ENCODE results near the gene DYTN.

DYTN gene

DNA sequence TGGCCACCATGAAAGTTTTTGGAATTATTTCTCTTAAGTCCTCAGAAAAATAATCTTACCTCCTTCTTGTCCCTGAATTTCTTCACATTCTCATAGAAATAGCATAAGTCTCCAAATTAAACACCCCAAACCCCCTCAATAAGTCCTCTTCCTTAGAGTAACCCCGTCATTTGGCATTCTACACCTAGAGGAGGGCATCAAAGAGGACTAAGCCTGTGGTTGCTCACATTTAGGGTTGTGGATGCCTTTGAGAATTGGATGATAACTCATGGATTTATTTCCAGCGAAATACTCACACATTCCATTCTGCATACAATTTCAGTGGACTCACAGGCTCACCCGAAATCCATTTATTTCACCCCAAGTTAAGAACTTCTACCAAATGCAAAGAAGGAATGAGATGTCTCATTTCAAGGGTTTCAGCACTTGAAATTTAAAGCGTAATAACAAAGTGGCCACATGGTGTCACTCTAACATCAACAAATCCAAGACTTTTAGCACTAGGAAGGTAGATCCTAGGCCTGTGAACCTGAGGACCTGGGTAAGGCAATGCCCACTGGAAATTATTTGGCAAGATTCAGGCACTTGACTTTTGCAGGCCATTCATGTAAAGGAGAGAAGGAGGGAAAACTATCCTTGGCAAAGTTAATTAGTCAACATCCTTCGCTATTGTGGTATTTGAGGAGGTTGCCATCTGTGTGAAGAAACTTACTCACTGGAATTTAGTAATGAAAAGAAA lies 24.6 kb downstream of the DYTN start:
- no peaks in the 10 kb centered on the region for H3K4me1 ChIP-seq (ENCODE audit: insufficient read depth, low read length)
- no peaks in the 10 kb centered on the region for H3K27me3 ChIP-seq (ENCODE audit: control insufficient read depth in 1 of 2, insufficient read depth in 2 of 2, low read length in 2 of 2)
- H3K4me3 ChIP-seq (ENCODE audit: low read depth in 1 of 2, low read length in 2 of 2): no peak overlapping the region
- H3K9ac ChIP-seq (ENCODE audit: low read length): no peak overlapping the region
- H3K9me3 ChIP-seq (ENCODE audit: low read length): no peaks in the 10 kb centered on the region
- H3K27ac ChIP-seq (ENCODE audit: low read depth, low read length): no peak overlapping the region
- no peaks in the 10 kb centered on the region for H3K36me3 ChIP-seq (ENCODE audit: insufficient read depth, low read length)

- H3K9me3 ChIP-seq (ENCODE audit: low read length): no peaks in the 10 kb centered on the region
- no peaks in the 10 kb centered on the region for H3K4me1 ChIP-seq (ENCODE audit: insufficient read depth, low read length)
- no peak overlapping the region for H3K9ac ChIP-seq (ENCODE audit: low read length)
- H3K27me3 ChIP-seq (ENCODE audit: control insufficient read depth in 1 of 2, insufficient read depth in 2 of 2, low read length in 2 of 2): no peaks in the 10 kb centered on the region
- H3K27ac ChIP-seq (ENCODE audit: low read depth, low read length): no peak overlapping the region
- no peaks in the 10 kb centered on the region for H3K36me3 ChIP-seq (ENCODE audit: insufficient read depth, low read length)
- no peak overlapping the region for H3K4me3 ChIP-seq (ENCODE audit: low read depth in 1 of 2, low read length in 2 of 2)
Measured at GRCh38 chr2:206692971-206693370, 25.2 kb downstream of the DYTN start.

GRCh38 chr2:206688990-206689389 lies 29.2 kb downstream of the DYTN start:
- Histone ChIP-seq H3K9ac (ENCODE audit: low read length) (no peak overlapping the region), H3K4me1 (ENCODE audit: insufficient read depth, low read length) (no peaks in the 10 kb centered on the region), H3K4me3 (ENCODE audit: low read depth in 1 of 2, low read length in 2 of 2) (no peak overlapping the region), H3K9me3 (ENCODE audit: low read length) (no peaks in the 10 kb centered on the region), H3K27me3 (ENCODE audit: control insufficient read depth in 1 of 2, insufficient read depth in 2 of 2, low read length in 2 of 2) (no peaks in the 10 kb centered on the region), H3K36me3 (ENCODE audit: insufficient read depth, low read length) (no peaks in the 10 kb centered on the region), H3K27ac (ENCODE audit: low read depth, low read length) (no peak overlapping the region)

- Histone ChIP-seq H3K9me3 (ENCODE audit: low read length) (no peaks in the 10 kb centered on the region), H3K9ac (ENCODE audit: low read length) (no peak overlapping the region), H3K27ac (ENCODE audit: low read depth, low read length) (no peak overlapping the region), H3K27me3 (ENCODE audit: control insufficient read depth in 1 of 2, insufficient read depth in 2 of 2, low read length in 2 of 2) (no peaks in the 10 kb centered on the region), H3K36me3 (ENCODE audit: insufficient read depth, low read length) (no peaks in the 10 kb centered on the region), H3K4me3 (ENCODE audit: low read depth in 1 of 2, low read length in 2 of 2) (no peak overlapping the region), H3K4me1 (ENCODE audit: insufficient read depth, low read length) (no peaks in the 10 kb centered on the region)
Measured at GRCh38 chr2:206688453-206688852, 29.7 kb downstream of the DYTN start.

GRCh38 chr2:206683546-206683945 lies 34.6 kb downstream of the DYTN start:
- no peak overlapping the region for H3K27ac ChIP-seq (ENCODE audit: low read depth, low read length)
- no peaks in the 10 kb centered on the region for H3K36me3 ChIP-seq (ENCODE audit: insufficient read depth, low read length)
- H3K4me3 ChIP-seq (ENCODE audit: low read depth in 1 of 2, low read length in 2 of 2): no peak overlapping the region
- H3K9me3 ChIP-seq (ENCODE audit: low read length): no peaks in the 10 kb centered on the region
- no peaks in the 10 kb centered on the region for H3K27me3 ChIP-seq (ENCODE audit: control insufficient read depth in 1 of 2, insufficient read depth in 2 of 2, low read length in 2 of 2)
- no peaks in the 10 kb centered on the region for H3K4me1 ChIP-seq (ENCODE audit: insufficient read depth, low read length)
- H3K9ac ChIP-seq (ENCODE audit: low read length): no peak overlapping the region

DNA sequence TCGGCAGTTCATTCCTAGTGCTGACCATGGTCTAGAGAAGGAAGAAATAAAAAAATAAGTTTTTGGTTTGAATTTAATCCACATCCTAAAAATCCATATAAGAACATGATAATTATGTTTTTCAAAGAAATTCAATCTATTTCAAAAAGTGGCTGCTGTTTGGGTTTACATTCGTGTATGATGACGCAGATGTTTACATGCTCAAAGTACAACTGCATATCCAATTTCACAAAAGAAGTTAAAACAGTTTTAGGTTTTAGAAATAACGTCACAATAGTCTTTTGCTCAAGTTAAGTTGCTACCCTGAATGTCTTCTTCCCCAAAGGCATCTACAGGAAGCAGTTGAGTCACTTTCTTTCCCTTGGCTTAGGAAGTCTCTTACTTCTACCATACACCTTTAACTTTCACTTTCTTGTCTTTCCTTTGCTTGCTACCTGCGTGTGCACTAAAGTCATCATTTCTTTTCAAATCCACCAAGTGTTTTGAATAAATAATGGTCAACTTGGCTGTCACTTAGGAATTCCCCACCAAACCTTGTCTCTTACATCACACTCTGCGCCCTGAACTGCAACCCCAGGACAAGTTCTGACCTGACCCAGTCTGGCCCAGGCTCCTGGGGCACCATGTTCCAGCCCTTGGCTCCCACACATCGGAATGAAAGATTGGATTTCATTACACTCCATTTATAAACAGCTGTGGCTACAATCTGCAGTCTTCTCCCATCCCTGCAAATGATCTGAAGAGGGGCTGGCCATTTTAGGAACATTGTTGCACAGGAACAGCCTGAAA lies 47.5 kb downstream of the DYTN start:
- Histone ChIP-seq H3K4me1 (ENCODE audit: insufficient read depth, low read length) (no peaks in the 10 kb centered on the region), H3K9me3 (ENCODE audit: low read length) (no peaks in the 10 kb centered on the region), H3K36me3 (ENCODE audit: insufficient read depth, low read length) (no peaks in the 10 kb centered on the region), H3K27me3 (ENCODE audit: control insufficient read depth in 1 of 2, insufficient read depth in 2 of 2, low read length in 2 of 2) (no peaks in the 10 kb centered on the region), H3K27ac (ENCODE audit: low read depth, low read length) (no peak overlapping the region), H3K4me3 (ENCODE audit: low read depth in 1 of 2, low read length in 2 of 2) (no peak overlapping the region), H3K9ac (ENCODE audit: low read length) (no peak overlapping the region)

GRCh38 chr2:206665251-206665650 lies 52.9 kb downstream of the DYTN start:
- Histone ChIP-seq H3K27ac (ENCODE audit: low read depth, low read length) (no peak overlapping the region), H3K9me3 (ENCODE audit: low read length) (no peaks in the 10 kb centered on the region), H3K4me3 (ENCODE audit: low read depth in 1 of 2, low read length in 2 of 2) (no peak overlapping the region), H3K36me3 (ENCODE audit: insufficient read depth, low read length) (no peaks in the 10 kb centered on the region), H3K9ac (ENCODE audit: low read length) (no peak overlapping the region), H3K27me3 (ENCODE audit: control insufficient read depth in 1 of 2, insufficient read depth in 2 of 2, low read length in 2 of 2) (no peaks in the 10 kb centered on the region), H3K4me1 (ENCODE audit: insufficient read depth, low read length) (no peaks in the 10 kb centered on the region)

GRCh38 chr2:206657087-206657486 lies 61.1 kb downstream of the DYTN start:
- H3K4me1 ChIP-seq (ENCODE audit: insufficient read depth, low read length): no peaks in the 10 kb centered on the region
- H3K36me3 ChIP-seq (ENCODE audit: insufficient read depth, low read length): no peaks in the 10 kb centered on the region
- H3K27ac ChIP-seq (ENCODE audit: low read depth, low read length): no peak overlapping the region
- H3K27me3 ChIP-seq (ENCODE audit: control insufficient read depth in 1 of 2, insufficient read depth in 2 of 2, low read length in 2 of 2): no peaks in the 10 kb centered on the region
- H3K9ac ChIP-seq (ENCODE audit: low read length): no peak overlapping the region
- peaks cover 5% of the 10 kb centered on the region for H3K9me3 ChIP-seq (ENCODE audit: low read length)
- no peak overlapping the region for H3K4me3 ChIP-seq (ENCODE audit: low read depth in 1 of 2, low read length in 2 of 2)

DNA sequence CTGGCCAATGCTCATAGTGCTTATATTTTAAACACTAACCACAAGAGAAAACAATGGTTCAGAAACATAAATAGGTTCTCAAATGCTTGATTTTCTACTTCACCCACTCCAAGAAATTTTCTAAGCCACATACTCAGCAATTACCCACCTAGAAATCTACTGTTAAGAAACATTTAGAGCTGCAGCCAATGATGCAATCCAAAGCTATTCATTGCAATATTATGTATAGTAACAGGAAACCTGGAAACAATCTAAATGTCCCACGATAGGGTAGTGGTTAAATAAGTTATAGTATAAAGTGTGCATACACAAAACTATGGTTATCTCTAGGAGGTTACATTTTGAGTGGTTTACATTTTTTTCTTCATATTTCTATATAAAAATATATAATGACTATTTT lies 70.2 kb downstream of the DYTN start:
- no peaks in the 10 kb centered on the region for H3K36me3 ChIP-seq (ENCODE audit: insufficient read depth, low read length)
- no peaks in the 10 kb centered on the region for H3K9me3 ChIP-seq (ENCODE audit: low read length)
- no peak overlapping the region for H3K4me3 ChIP-seq (ENCODE audit: low read depth in 1 of 2, low read length in 2 of 2)
- H3K27me3 ChIP-seq (ENCODE audit: control insufficient read depth in 1 of 2, insufficient read depth in 2 of 2, low read length in 2 of 2): no peaks in the 10 kb centered on the region
- H3K4me1 ChIP-seq (ENCODE audit: insufficient read depth, low read length): no peaks in the 10 kb centered on the region
- H3K9ac ChIP-seq (ENCODE audit: low read length): no peak overlapping the region
- H3K27ac ChIP-seq (ENCODE audit: low read depth, low read length): no peak overlapping the region

GRCh38 chr2:206642075-206643025 lies 75.8 kb downstream of the DYTN start, which contains the start of gene FAM237A:
TSS of gene FAM237A (plus strand) at chr2:206642487. CDS start at chr2:206644237, 1,750 bp downstream.
- H3K9me3 ChIP-seq (ENCODE audit: low read length): no peaks in the 10 kb centered on the region
- peaks cover 13 to 19% of the 10 kb centered on the region in 2 donors for H3K27me3 ChIP-seq (ENCODE audit: control insufficient read depth in 1 of 2, insufficient read depth in 2 of 2, low read length in 2 of 2)
- H3K4me1 ChIP-seq (ENCODE audit: insufficient read depth, low read length): no peaks in the 10 kb centered on the region
- no peaks in the 10 kb centered on the region for H3K36me3 ChIP-seq (ENCODE audit: insufficient read depth, low read length)
- no peak within 1 kb of the TSS for H3K9ac ChIP-seq (ENCODE audit: low read length)
- no peak within 1 kb of the TSS for H3K27ac ChIP-seq (ENCODE audit: low read depth, low read length)
- H3K4me3 ChIP-seq (ENCODE audit: low read depth in 1 of 2, low read length in 2 of 2): no peak within 1 kb of the TSS

DNA sequence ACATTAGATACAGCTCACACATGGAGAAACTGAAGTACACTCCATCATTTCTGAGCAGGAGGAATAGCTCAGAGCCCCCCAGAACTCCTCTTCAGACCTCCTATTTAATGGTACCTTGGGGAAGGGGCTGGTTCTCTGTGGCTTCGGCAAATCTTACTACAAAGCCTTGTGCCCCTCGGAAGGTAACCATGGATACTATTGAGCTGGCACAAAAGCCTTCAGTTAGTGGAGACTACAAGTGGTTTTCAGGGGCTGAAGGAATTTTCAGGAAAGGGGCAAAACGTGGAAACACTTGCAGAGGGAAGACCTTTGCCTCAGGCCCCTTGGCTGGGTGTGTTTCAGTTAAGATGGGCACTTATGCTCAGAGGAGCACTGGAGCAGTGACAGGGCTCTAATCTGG lies 77.0 kb downstream of the DYTN start:
- Histone ChIP-seq H3K9ac (ENCODE audit: low read length) (no peak overlapping the region), H3K36me3 (ENCODE audit: insufficient read depth, low read length) (no peaks in the 10 kb centered on the region), H3K4me1 (ENCODE audit: insufficient read depth, low read length) (no peaks in the 10 kb centered on the region), H3K9me3 (ENCODE audit: low read length) (no peaks in the 10 kb centered on the region), H3K27me3 (ENCODE audit: control insufficient read depth in 1 of 2, insufficient read depth in 2 of 2, low read length in 2 of 2) (peaks cover 13 to 19% of the 10 kb centered on the region in 2 donors), H3K27ac (ENCODE audit: low read depth, low read length) (no peak overlapping the region), H3K4me3 (ENCODE audit: low read depth in 1 of 2, low read length in 2 of 2) (no peak overlapping the region)
